K562 (cell line): Measurements from ENCODE around the gene SUPT3H. TPM values are rescaled to one million over a fixed set of nuclear protein-coding genes. Genes with fewer than 3 reads are reported as not detected.

ENCODE experiments used
- DMBX1 ChIP-seq: fragments of 250-450 bp; sonication (Bioruptor Pico); IDR thresholded peaks from 2 replicates; pipeline ENCODE4 v1.8.0; 2022; ENCODE audit warnings: inconsistent platforms, mild to moderate bottlenecking, moderate library complexity, borderline replicate concordance
- MCM3 ChIP-seq: fragments of 450-650 bp; IDR thresholded peaks from 2 replicates; pipeline ENCODE4 v1.6.1; 2016
- PPARD ChIP-seq: fragments of 250-450 bp; sonication (Bioruptor Pico); IDR thresholded peaks from 2 replicates; pipeline ENCODE4 v1.8.0; 2022; ENCODE audit warnings: inconsistent platforms, mild to moderate bottlenecking, moderate library complexity
- RB1 ChIP-seq: fragments of 450-650 bp; IDR thresholded peaks from 2 replicates; pipeline ENCODE4 v1.6.1; 2017; ENCODE audit warnings: low read depth, mild to moderate bottlenecking
- ZBTB11 ChIP-seq, 3 experiments: fragments of 200-800 bp in 1 of 3; fragments of 250-450 bp in 1 of 3; fragments of 450-650 bp in 1 of 3; sonication (Bioruptor Pico) in 1 of 3; sonication (Bioruptor generic) in 1 of 3; formaldehyde crosslinking in 1 of 3; IDR thresholded peaks; 2 replicates each; pipeline versions ENCODE4 v1.6.1 to v1.8.0; 2016 to 2022; ENCODE audit warnings: mild to moderate bottlenecking in 2 of 3, missing genetic modification characterization in 2 of 3, missing compliant biosample characterization in 1 of 3, moderate library complexity in 1 of 3
- ZBTB40 ChIP-seq, 2 experiments: fragments of 450-650 bp in 1 of 2; sonication (generic) in 1 of 2; formaldehyde crosslinking in 1 of 2; IDR thresholded peaks; 2 replicates each; pipeline versions ENCODE4 v1.7.1 to v1.9.0; 2016 to 2022; ENCODE audit warnings: inconsistent platforms in 1 of 2, mild to moderate bottlenecking in 1 of 2, missing genetic modification reagents in 1 of 2
- ZMIZ1 ChIP-seq, 2 experiments: fragments of 150-350 bp in 1 of 2; IDR thresholded peaks; 2 replicates each; pipeline ENCODE4 v1.6.1; 2012 to 2016; ENCODE audit warnings: low read depth in 2 of 2, low read length in 2 of 2, mild to moderate bottlenecking in 1 of 2, moderate library complexity in 1 of 2
- polyA plus RNA-seq, 8 experiments: library from polyadenylated mRNA; depleted of rRNA in 4 of 8; stranded (reverse) in 5 of 8; unstranded in 3 of 8; fragments of >200 nt; fragmentation: Nextera tagmentation in 2 of 8; fragmentation: Illumina TruSeq in 1 of 8; extraction: Ambion mirVana in 2 of 8; extraction: Trizol in 1 of 8; gene quantifications; 2 replicates each; pipeline versions ENCODE4 v1.2.1 to v1.2.3, GENCODE V29; 2011 to 2014; ENCODE audit warnings: inconsistent platforms in 1 of 8, missing spikeins in 1 of 8
- total RNA-seq, 7 experiments: library from RNA; depleted of rRNA in 6 of 7; stranded (reverse); fragments of >200 nt in 6 of 7; fragmentation: Illumina TruSeq in 2 of 7; extraction: Trizol in 2 of 7; gene quantifications; 2 replicates each; pipeline versions ENCODE4 v1.2.1 to v1.2.3, GENCODE V29; 2011 to 2021; ENCODE audit warnings: low replicate concordance in 1 of 7

The SUPT3H gene
- total and polyA plus RNA-seq, 9 of the 15 experiments (the other 6 are each of a cell fraction or from before 2014, with no cell fraction given) = 7.2 to 16.3 (median 11.9) TPM

GRCh38 chr6:45169815-45170214 is 207.9 kb downstream of the SUPT3H start (continued):
- TF ChIP-seq ZMIZ1 (IDR thresholded peaks at IDR 0.05; ENCODE audit: low read depth in 2 of 2, low read length in 2 of 2) = no peak
- no peak for TF ChIP-seq DMBX1
- no peak for TF ChIP-seq ZBTB40 (IDR thresholded peaks at IDR 0.05)
- TF ChIP-seq ZBTB40 (CRISPR knock-in tag; IDR thresholded peaks at IDR 0.05) = no peak
- no peak for TF ChIP-seq MCM3
- TF ChIP-seq ZBTB11 (CRISPR knock-in tag; IDR thresholded peaks at IDR 0.05) = no peak
- no peak for TF ChIP-seq RB1
- no peak for TF ChIP-seq PPARD
